Keratinocyte (primary cell): ENCODE data around the gene QPCTL. TPM values are rescaled to one million over a fixed set of nuclear protein-coding genes. Genes with fewer than 3 reads are reported as not detected.

Source experiments
- DNase-seq: peaks from one replicate; pipeline ENCODE4 v3.0.0-alpha.2; 2011; ENCODE audit warnings: low read depth, missing footprints, low spot score
- FAIRE-seq: peaks from 2 replicates; lab custom pipeline; 2011; peaks lifted over from hg19 to GRCh38; lab: Jason Lieb, UNC
- H2AFZ ChIP-seq: 2 replicates; pipeline ENCODE4 v1.6.0; 2012; ENCODE audit warnings: low read length, control low read depth, inconsistent platforms; ENCODE audit not compliant: control insufficient read depth
- H3K27ac ChIP-seq: 2 replicates; pipeline ENCODE4 v1.5.1; 2011; ENCODE audit warnings: low read length; ENCODE audit not compliant: control insufficient read depth, insufficient read depth
- H3K27me3 ChIP-seq: 3 replicates; pipeline ENCODE4 v1.6.0; 2011; ENCODE audit warnings: low read length; ENCODE audit not compliant: control insufficient read depth, insufficient read depth; ENCODE audit errors: extremely low read depth
- H3K36me3 ChIP-seq, 2 experiments: 2 replicates in 1 of 2; 3 replicates in 1 of 2; pipeline ENCODE4 v1.5.1; 2011; ENCODE audit warnings: low read length in 2 of 2, mild to moderate bottlenecking in 1 of 2; ENCODE audit not compliant: control insufficient read depth in 2 of 2, insufficient read depth in 2 of 2; ENCODE audit errors: extremely low read depth in 1 of 2
- H3K4me1 ChIP-seq: 3 replicates; pipeline ENCODE4 v1.5.1; 2011; ENCODE audit warnings: low read length; ENCODE audit not compliant: control insufficient read depth, insufficient read depth; ENCODE audit errors: extremely low read depth
- H3K4me2 ChIP-seq: 3 replicates; pipeline ENCODE4 v1.6.0; 2011; ENCODE audit warnings: low read depth, low read length; ENCODE audit not compliant: control insufficient read depth, insufficient read depth; ENCODE audit errors: extremely low read depth
- H3K4me3 ChIP-seq, 3 experiments: fragments of 200-600 bp in 1 of 3; sonication (generic) in 1 of 3; 2 replicates in 2 of 3; 3 replicates in 1 of 3; pipeline ENCODE4 v1.5.1; 2011 to 2016; ENCODE audit warnings: low read length in 3 of 3, mild to moderate bottlenecking in 3 of 3, control low read depth in 2 of 3, inconsistent platforms in 1 of 3, low read depth in 1 of 3, mixed read lengths in 1 of 3, mixed run types in 1 of 3, moderate library complexity in 1 of 3; ENCODE audit not compliant: control insufficient read depth in 2 of 3, insufficient read depth in 2 of 3; ENCODE audit errors: extremely low read depth in 1 of 3
- H3K79me2 ChIP-seq: 2 replicates; pipeline ENCODE4 v1.6.0; 2012; ENCODE audit warnings: low read length; ENCODE audit not compliant: control insufficient read depth, insufficient read depth
- H3K9ac ChIP-seq: 3 replicates; pipeline ENCODE4 v1.6.0; 2011; ENCODE audit warnings: low read length; ENCODE audit not compliant: control insufficient read depth, insufficient read depth; ENCODE audit errors: extremely low read depth
- H3K9me1 ChIP-seq: 3 replicates; pipeline ENCODE4 v1.6.0; 2011; ENCODE audit warnings: low read length; ENCODE audit not compliant: control insufficient read depth, insufficient read depth; ENCODE audit errors: extremely low read depth
- H3K9me3 ChIP-seq: 2 replicates; pipeline ENCODE4 v1.5.1; 2012; ENCODE audit warnings: low read depth, low read length; ENCODE audit not compliant: control insufficient read depth
- H4K20me1 ChIP-seq: 3 replicates; pipeline ENCODE4 v1.6.0; 2011; ENCODE audit warnings: low read length; ENCODE audit not compliant: control insufficient read depth, insufficient read depth; ENCODE audit errors: extremely low read depth
- EZH2 ChIP-seq: IDR thresholded peaks from one replicate; pipeline ENCODE4 v1.6.1; 2012; ENCODE audit warnings: inconsistent platforms, mild to moderate bottlenecking, low read length, moderate library complexity
- dilution Hi-C: fragments of 300-500 bp; cut with MboI; formaldehyde crosslinking; loops from one replicate; pipeline ENCODE4 v1.7.0; 2020; ENCODE audit warnings: low sequenced_read_pairs; ENCODE audit not compliant: extremely low pct_ligation_motif_present
- polyA minus RNA-seq, 3 experiments: library from RNA; depleted of rRNA, polyadenylated mRNA; stranded (reverse); fragments of >200 nt; gene quantifications; 1 replicate in 1 of 3; 2 replicates in 1 of 3; 3 replicates in 1 of 3; pipeline ENCODE4 v1.2.3, GENCODE V29; 2011
- polyA plus RNA-seq, 5 experiments: library from polyadenylated mRNA; depleted of rRNA in 3 of 5; stranded (reverse) in 3 of 5; stranded (forward) in 1 of 5; unstranded in 1 of 5; fragments of >200 nt; gene quantifications; 1 replicate in 1 of 5; 2 replicates in 3 of 5; 3 replicates in 1 of 5; pipeline versions ENCODE4 v1.2.1 to v1.2.3, GENCODE V29; 2011 to 2012; ENCODE audit warnings: missing spikeins in 2 of 5, low read depth in 1 of 5, low replicate concordance in 1 of 5
- TF ChIP-seq, protein P1 (sequence below), 3 experiments: IDR thresholded peaks in 1 of 3; conservative IDR thresholded peaks in 1 of 3; optimal IDR thresholded peaks in 1 of 3; 2 replicates in 2 of 3; 3 replicates in 1 of 3; pipeline versions ENCODE3 to v1.5.1; 2011; ENCODE audit warnings: low read length in 3 of 3, mild to moderate bottlenecking in 3 of 3, moderate library complexity in 2 of 3, control low read depth in 1 of 3, inconsistent platforms in 1 of 3; ENCODE audit not compliant: insufficient read depth in 2 of 3; ENCODE audit errors: extremely low read depth in 1 of 3

Gene QPCTL
- polyA plus RNA-seq (11.9 to 13.3 TPM (median 13.2 TPM) in 3 replicates), polyA minus RNA-seq (19.0 to 26.9 TPM (median 20.4 TPM) in 3 replicates)
- polyA plus RNA-seq (2011; ENCODE audit: low read depth): 2.0 TPM
- 11.0 and 15.8 TPM in 2 replicates for polyA plus RNA-seq (2011; cell fraction: cytosol; rRNA removed)
- 32.7 and 45.1 TPM in 2 replicates for polyA plus RNA-seq (2011; cell fraction: nucleus; rRNA removed)
- 11.2 and 17.4 TPM in 2 replicates for polyA plus RNA-seq (2012; ENCODE audit: low replicate concordance)
- polyA minus RNA-seq (2011; cell fraction: cytosol; rRNA and poly(A)+ RNA removed): 24.2 TPM
- polyA minus RNA-seq (2011; cell fraction: nucleus; rRNA and poly(A)+ RNA removed): 19.1 and 21.3 TPM in 2 replicates

DNA sequence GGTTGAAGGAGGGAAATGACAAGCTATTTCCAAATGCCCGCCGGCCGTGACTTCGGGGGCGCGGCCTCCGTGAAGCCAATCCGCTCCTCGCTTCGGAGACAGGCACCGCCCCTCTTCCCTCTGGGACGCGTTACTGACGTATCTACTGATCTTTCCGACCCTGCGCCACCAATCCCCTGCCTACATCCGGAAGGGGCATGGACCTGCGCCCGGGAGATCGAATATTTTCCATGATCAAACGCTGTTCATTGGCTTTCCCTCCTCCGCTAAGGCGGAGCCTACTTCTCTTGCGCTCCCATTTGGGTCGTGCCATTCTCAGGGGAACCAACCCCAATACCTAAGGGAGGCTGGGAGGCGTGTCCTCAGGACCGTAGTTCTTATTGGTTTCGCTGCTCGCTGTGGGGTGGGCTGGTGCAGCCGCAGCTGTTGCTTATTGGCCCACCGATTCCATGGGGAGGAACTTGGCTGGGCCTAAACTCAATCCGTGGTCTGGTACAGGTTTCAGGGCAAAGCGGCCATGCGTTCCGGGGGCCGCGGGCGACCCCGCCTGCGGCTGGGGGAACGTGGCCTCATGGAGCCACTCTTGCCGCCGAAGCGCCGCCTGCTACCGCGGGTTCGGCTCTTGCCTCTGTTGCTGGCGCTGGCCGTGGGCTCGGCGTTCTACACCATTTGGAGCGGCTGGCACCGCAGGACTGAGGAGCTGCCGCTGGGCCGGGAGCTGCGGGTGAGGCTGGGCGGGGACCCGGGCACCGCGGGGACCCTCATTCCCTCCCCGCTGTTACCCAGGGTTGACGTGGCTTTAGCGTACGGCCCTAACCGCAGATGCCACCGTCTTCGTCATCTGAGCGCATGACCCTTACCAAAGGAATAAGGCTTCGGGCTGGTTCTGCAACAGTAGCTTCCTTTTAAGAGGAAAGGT, at the start of gene QPCTL:
QPCTL (plus strand) TSS at position 480 of the 919 bp plus-strand sequence; CDS start at position 518, 38 bp downstream.
- H3K27me3 ChIP-seq: no peaks in the 10 kb centered on the region
- H3K4me3 ChIP-seq: peak within 1 kb of the TSS; percentile 79 to 98 (median 98)
- H3K36me3 ChIP-seq: peaks cover 20 to 25% of the 10 kb centered on the region in 2 experiments
- dilution Hi-C loops: no loop called here
- peak within 1 kb of the TSS; percentile 96 for H3K9ac ChIP-seq
- peak within 1 kb of the TSS; percentile 99 for H2AFZ ChIP-seq
- FAIRE-seq: peak; percentile 93
- peak; percentile 98 for DNase-seq
- no peaks in the 10 kb centered on the region for H3K9me1 ChIP-seq
- H4K20me1 ChIP-seq: no peaks in the 10 kb centered on the region
- H3K27ac ChIP-seq: peak within 1 kb of the TSS; percentile 93
- no peaks in the 10 kb centered on the region for H3K9me3 ChIP-seq
- TF ChIP-seq, protein P1, sequence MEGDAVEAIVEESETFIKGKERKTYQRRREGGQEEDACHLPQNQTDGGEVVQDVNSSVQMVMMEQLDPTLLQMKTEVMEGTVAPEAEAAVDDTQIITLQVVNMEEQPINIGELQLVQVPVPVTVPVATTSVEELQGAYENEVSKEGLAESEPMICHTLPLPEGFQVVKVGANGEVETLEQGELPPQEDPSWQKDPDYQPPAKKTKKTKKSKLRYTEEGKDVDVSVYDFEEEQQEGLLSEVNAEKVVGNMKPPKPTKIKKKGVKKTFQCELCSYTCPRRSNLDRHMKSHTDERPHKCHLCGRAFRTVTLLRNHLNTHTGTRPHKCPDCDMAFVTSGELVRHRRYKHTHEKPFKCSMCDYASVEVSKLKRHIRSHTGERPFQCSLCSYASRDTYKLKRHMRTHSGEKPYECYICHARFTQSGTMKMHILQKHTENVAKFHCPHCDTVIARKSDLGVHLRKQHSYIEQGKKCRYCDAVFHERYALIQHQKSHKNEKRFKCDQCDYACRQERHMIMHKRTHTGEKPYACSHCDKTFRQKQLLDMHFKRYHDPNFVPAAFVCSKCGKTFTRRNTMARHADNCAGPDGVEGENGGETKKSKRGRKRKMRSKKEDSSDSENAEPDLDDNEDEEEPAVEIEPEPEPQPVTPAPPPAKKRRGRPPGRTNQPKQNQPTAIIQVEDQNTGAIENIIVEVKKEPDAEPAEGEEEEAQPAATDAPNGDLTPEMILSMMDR (optimal IDR thresholded peaks at IDR 0.05 in 1 of 3, IDR thresholded peaks at IDR 0.05 in 1 of 3, conservative IDR thresholded peaks at IDR 0.05 in 1 of 3; ENCODE audit: extremely low read depth in 1 of 3, insufficient read depth in 2 of 3, low read length in 3 of 3): no peak
- TF ChIP-seq EZH2: no peak
- H3K4me2 ChIP-seq: peak within 1 kb of the TSS; percentile 97
- peaks cover 36% of the 10 kb centered on the region for H3K79me2 ChIP-seq
- H3K4me1 ChIP-seq: peaks cover 11% of the 10 kb centered on the region

- Histone ChIP-seq H3K9me3 (no peaks in the 10 kb centered on the region), H3K4me1 (peaks cover 24% of the 10 kb centered on the region), H3K4me2 (peak overlapping the region; percentile 96), H3K27ac (peak overlapping the region; percentile 31), H3K4me3 (peak overlapping the region in 2 of 3 experiments; percentile 12 to 27), H3K36me3 (no peaks in the 10 kb centered on the region), H3K79me2 (no peaks in the 10 kb centered on the region), H4K20me1 (no peaks in the 10 kb centered on the region), H3K9ac (no peak overlapping the region), H3K27me3 (peaks cover 2% of the 10 kb centered on the region), H2AFZ (no peak overlapping the region), H3K9me1 (no peaks in the 10 kb centered on the region)
- dilution Hi-C loops: no loop called here
- TF ChIP-seq, protein P1 (optimal IDR thresholded peaks at IDR 0.05 in 1 of 3, IDR thresholded peaks at IDR 0.05 in 1 of 3, conservative IDR thresholded peaks at IDR 0.05 in 1 of 3; ENCODE audit: extremely low read depth in 1 of 3, insufficient read depth in 2 of 3, low read length in 3 of 3): peak; percentile 97 to 99 (median 98)
- TF ChIP-seq EZH2: no peak
- no peak for DNase-seq
- FAIRE-seq: no peak
Measured at GRCh38 chr19:45643024-45643926, 49.2 kb upstream of the QPCTL start.
